H1 (cell line): ENCODE results near the gene MBLAC1. TPM values are rescaled to one million over a fixed set of nuclear protein-coding genes. Genes with fewer than 3 reads are reported as not detected.

Experiments
- BACH1 ChIP-seq: IDR thresholded peaks from 2 replicates; pipeline ENCODE4 v1.6.1; 2012; ENCODE audit warnings: low read length, improper control_type of control experiment
- BRCA1 ChIP-seq: IDR thresholded peaks from 2 replicates; pipeline ENCODE4 v1.6.1; 2012; ENCODE audit warnings: low read depth, low read length, improper control_type of control experiment
- JUND ChIP-seq: IDR thresholded peaks from 2 replicates; pipeline ENCODE4 v1.6.1; 2011; ENCODE audit warnings: mild to moderate bottlenecking, improper control_type of control experiment, low read length
- KDM4A ChIP-seq: IDR thresholded peaks from one replicate; pipeline ENCODE4 v1.7.1; 2012; ENCODE audit warnings: low read depth, mild to moderate bottlenecking, moderate library complexity, low read length, inconsistent platforms; ENCODE audit not compliant: severe bottlenecking
- NANOG ChIP-seq: IDR thresholded peaks from 2 replicates; pipeline ENCODE4 v1.6.1; 2011; ENCODE audit warnings: low read length, low read depth, mild to moderate bottlenecking, inconsistent platforms; ENCODE audit not compliant: insufficient read depth, poor library complexity, severe bottlenecking
- SIN3A ChIP-seq, 2 experiments: IDR thresholded peaks in 1 of 2; conservative IDR thresholded peaks in 1 of 2; 2 replicates each; pipeline ENCODE4 v1.6.1; 2011 to 2012; ENCODE audit warnings: low read length in 2 of 2, improper control_type of control experiment in 1 of 2, low read depth in 1 of 2, mild to moderate bottlenecking in 1 of 2
- SP4 ChIP-seq: IDR thresholded peaks from 2 replicates; pipeline ENCODE4 v1.6.1; 2012; ENCODE audit warnings: low read length, inconsistent platforms
- SRF ChIP-seq: IDR thresholded peaks from 2 replicates; pipeline ENCODE4 v1.6.1; 2011; ENCODE audit warnings: mild to moderate bottlenecking, low read depth, low read length, moderate library complexity
- TCF12 ChIP-seq: IDR thresholded peaks from 2 replicates; pipeline ENCODE4 v1.6.1; 2011; ENCODE audit warnings: low read depth, mild to moderate bottlenecking, low read length
- polyA plus RNA-seq, 7 experiments: library from polyadenylated mRNA; depleted of rRNA in 3 of 7; stranded (reverse) in 5 of 7; unstranded in 2 of 7; fragments of >200 nt in 5 of 7; fragments of 200-250 nt in 2 of 7; gene quantifications; 1 replicate in 5 of 7; 2 replicates in 1 of 7; 4 replicates in 1 of 7; pipeline versions ENCODE4 v1.2.1 to v1.2.3, GENCODE V29; 2011 to 2013; ENCODE audit warnings: missing spikeins in 2 of 7, mixed read lengths in 2 of 7
- total RNA-seq: library from RNA; stranded (reverse); fragmentation: NEBNext Ultra II Directional; extraction: Animal tissue kit (Norgen Biotek cat#: 25700); gene quantifications from 2 replicates; pipeline ENCODE4 v1.2.1, GENCODE V29; 2021
- TF ChIP-seq, protein P1 (sequence below): fragments of 300-600 bp; sonication (generic); IDR thresholded peaks from 2 replicates; pipeline ENCODE4 v1.7.1; 2012; ENCODE audit warnings: low read length, moderate library complexity, mild to moderate bottlenecking, inconsistent platforms; ENCODE audit not compliant: insufficient replicate concordance
- TF ChIP-seq, protein P2 (sequence below): IDR thresholded peaks from 2 replicates; pipeline ENCODE4 v1.6.1; 2012; ENCODE audit warnings: inconsistent platforms

MBLAC1 gene
- total and polyA plus RNA-seq, 2 of the 8 experiments (the other 6 are each of a cell fraction or from before 2014, with no cell fraction given) = 1.00 to 1.7 TPM

DNA sequence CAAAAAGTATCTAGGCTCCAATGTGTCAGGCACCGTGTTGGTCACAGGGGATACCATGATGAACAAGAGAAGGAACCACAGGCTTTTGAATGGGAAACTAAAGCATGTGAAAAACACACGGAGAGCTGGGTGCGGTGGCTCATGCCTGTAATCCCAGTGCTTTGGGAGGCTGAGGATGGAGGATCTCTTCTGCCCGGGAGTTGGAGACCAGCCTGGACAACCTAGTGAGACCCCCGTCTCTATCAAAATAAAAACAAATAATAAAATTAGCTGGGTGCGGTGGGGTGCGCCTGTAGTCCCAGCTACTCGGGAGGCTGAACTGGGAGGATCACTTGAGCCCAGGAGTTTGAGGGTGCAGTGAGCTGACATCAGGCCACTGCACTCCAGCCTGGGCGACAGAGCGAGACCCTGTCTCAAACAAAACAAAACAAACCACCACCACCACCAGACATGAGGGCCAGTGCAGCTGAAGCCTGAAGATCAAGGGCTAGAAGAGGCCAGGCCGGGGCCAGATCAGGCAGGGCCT is 38.6 kb upstream of the MBLAC1 start (continued):
- TF ChIP-seq, protein P1, sequence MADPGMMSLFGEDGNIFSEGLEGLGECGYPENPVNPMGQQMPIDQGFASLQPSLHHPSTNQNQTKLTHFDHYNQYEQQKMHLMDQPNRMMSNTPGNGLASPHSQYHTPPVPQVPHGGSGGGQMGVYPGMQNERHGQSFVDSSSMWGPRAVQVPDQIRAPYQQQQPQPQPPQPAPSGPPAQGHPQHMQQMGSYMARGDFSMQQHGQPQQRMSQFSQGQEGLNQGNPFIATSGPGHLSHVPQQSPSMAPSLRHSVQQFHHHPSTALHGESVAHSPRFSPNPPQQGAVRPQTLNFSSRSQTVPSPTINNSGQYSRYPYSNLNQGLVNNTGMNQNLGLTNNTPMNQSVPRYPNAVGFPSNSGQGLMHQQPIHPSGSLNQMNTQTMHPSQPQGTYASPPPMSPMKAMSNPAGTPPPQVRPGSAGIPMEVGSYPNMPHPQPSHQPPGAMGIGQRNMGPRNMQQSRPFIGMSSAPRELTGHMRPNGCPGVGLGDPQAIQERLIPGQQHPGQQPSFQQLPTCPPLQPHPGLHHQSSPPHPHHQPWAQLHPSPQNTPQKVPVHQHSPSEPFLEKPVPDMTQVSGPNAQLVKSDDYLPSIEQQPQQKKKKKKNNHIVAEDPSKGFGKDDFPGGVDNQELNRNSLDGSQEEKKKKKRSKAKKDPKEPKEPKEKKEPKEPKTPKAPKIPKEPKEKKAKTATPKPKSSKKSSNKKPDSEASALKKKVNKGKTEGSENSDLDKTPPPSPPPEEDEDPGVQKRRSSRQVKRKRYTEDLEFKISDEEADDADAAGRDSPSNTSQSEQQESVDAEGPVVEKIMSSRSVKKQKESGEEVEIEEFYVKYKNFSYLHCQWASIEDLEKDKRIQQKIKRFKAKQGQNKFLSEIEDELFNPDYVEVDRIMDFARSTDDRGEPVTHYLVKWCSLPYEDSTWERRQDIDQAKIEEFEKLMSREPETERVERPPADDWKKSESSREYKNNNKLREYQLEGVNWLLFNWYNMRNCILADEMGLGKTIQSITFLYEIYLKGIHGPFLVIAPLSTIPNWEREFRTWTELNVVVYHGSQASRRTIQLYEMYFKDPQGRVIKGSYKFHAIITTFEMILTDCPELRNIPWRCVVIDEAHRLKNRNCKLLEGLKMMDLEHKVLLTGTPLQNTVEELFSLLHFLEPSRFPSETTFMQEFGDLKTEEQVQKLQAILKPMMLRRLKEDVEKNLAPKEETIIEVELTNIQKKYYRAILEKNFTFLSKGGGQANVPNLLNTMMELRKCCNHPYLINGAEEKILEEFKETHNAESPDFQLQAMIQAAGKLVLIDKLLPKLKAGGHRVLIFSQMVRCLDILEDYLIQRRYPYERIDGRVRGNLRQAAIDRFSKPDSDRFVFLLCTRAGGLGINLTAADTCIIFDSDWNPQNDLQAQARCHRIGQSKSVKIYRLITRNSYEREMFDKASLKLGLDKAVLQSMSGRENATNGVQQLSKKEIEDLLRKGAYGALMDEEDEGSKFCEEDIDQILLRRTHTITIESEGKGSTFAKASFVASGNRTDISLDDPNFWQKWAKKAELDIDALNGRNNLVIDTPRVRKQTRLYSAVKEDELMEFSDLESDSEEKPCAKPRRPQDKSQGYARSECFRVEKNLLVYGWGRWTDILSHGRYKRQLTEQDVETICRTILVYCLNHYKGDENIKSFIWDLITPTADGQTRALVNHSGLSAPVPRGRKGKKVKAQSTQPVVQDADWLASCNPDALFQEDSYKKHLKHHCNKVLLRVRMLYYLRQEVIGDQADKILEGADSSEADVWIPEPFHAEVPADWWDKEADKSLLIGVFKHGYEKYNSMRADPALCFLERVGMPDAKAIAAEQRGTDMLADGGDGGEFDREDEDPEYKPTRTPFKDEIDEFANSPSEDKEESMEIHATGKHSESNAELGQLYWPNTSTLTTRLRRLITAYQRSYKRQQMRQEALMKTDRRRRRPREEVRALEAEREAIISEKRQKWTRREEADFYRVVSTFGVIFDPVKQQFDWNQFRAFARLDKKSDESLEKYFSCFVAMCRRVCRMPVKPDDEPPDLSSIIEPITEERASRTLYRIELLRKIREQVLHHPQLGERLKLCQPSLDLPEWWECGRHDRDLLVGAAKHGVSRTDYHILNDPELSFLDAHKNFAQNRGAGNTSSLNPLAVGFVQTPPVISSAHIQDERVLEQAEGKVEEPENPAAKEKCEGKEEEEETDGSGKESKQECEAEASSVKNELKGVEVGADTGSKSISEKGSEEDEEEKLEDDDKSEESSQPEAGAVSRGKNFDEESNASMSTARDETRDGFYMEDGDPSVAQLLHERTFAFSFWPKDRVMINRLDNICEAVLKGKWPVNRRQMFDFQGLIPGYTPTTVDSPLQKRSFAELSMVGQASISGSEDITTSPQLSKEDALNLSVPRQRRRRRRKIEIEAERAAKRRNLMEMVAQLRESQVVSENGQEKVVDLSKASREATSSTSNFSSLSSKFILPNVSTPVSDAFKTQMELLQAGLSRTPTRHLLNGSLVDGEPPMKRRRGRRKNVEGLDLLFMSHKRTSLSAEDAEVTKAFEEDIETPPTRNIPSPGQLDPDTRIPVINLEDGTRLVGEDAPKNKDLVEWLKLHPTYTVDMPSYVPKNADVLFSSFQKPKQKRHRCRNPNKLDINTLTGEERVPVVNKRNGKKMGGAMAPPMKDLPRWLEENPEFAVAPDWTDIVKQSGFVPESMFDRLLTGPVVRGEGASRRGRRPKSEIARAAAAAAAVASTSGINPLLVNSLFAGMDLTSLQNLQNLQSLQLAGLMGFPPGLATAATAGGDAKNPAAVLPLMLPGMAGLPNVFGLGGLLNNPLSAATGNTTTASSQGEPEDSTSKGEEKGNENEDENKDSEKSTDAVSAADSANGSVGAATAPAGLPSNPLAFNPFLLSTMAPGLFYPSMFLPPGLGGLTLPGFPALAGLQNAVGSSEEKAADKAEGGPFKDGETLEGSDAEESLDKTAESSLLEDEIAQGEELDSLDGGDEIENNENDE = no peak
- TF ChIP-seq, protein P2, sequence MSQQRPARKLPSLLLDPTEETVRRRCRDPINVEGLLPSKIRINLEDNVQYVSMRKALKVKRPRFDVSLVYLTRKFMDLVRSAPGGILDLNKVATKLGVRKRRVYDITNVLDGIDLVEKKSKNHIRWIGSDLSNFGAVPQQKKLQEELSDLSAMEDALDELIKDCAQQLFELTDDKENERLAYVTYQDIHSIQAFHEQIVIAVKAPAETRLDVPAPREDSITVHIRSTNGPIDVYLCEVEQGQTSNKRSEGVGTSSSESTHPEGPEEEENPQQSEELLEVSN = no peak
- no peak for TF ChIP-seq SIN3A (conservative IDR thresholded peaks at IDR 0.05 in 1 of 2, IDR thresholded peaks at IDR 0.05 in 1 of 2; ENCODE audit: low read depth in 1 of 2, low read length in 2 of 2)
- no peak for TF ChIP-seq KDM4A
- TF ChIP-seq NANOG = no peak
- no peak for TF ChIP-seq JUND
- no peak for TF ChIP-seq BRCA1
- TF ChIP-seq TCF12 = no peak
- no peak for TF ChIP-seq SP4
- no peak for TF ChIP-seq BACH1
- TF ChIP-seq SRF = no peak
